Measurements from ENCODE around the gene ITPR1. TPM values are rescaled to one million over a fixed set of nuclear protein-coding genes. Genes with fewer than 3 reads are reported as not detected.
A peak's percentile ranks its signal among the peaks of the same experiment; 100 is the strongest.

The ITPR1 gene
- total RNA-seq, 1 experiment from 2014 or later, result 5.8 TPM

DNA sequence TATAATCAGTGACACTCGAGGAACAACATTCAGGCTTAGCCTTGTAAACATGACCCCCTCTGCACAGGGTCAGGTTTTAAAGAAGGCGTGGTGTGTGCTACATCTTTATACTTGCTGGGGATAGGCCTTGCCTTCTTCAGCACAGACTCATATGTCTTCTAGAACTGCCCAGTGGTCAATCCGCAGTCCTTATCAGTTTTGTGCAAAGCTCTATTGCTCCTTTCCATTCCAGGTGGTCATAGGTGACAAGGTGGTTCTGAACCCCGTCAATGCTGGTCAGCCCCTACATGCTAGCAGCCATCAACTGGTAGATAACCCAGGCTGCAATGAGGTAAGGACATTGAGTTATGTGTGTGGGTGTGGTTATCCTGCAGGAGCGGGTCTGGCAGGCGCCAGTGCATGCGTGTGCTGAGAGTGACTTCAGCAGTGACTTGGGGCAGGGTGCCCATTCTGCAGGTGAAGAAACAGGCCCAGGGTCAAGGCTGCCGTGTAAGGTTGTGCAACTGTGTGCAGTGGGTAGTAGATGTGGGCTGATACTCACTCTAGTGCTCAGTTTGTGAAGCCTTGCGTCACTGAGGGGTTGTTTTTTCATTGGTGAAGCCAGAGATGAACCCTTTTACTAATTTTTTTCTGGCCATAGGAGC, 150.9 kb downstream of the ITPR1 start:
- no peak for DNase-seq (ENCODE audit: low spot score)

DNA sequence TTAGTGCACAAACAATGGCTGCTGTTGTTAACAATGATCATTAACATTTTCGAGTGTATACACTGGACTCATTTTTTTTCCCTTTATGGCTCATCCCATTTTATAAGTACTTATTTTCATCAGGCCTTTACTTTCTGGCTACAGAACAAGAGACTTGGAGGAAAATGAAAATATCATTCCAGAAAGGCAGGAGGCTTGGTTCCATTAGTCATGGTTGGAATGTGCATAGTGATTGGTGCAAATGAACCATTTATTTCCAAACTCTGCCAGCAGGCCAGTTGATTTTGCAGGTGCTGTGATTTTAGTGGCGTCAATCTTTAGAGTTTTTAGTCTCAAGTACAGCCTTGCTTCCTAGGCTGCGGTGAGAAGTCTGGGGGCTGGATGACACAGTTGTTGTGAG, 151.8 kb downstream of the ITPR1 start:
- no peak for DNase-seq (ENCODE audit: low spot score)

DNA sequence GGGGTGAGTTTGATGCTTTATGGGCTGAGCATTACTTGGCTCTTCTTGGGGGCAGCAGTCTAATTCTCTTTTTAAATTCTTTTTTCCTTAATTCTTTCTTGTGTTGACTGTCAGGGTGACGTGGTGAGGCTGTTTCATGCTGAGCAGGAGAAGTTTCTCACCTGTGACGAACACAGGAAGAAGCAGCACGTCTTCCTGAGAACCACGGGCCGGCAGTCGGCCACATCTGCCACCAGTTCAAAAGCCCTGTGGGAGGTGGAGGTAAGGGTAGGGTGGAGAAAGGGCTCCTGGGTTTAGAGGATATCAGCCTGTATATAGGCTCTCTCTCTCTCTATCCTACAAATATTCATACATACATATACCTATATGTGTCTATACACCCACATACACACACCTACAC, 152.3 kb downstream of the ITPR1 start:
- no peak for DNase-seq (ENCODE audit: low spot score)

DNA sequence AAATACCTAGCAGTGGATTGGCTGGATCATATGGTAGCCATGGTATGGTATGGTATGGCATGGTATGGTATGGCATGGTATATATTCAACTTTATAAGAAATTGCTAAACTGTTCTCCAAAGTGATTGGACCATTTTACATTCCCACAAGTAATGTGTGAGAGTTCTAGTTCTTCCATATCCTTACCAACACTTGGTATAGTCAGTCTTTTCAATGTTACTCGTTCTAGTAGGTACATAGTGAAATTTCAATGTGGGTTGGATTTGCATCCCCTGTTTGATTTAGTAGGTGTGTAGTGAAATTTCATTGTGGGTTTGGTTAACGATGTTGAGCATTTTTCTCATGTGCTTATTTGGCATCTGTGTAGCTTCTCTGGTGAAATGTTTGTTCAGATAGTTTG, 154.3 kb downstream of the ITPR1 start:
- no peak for DNase-seq (ENCODE audit: low spot score)

DNA sequence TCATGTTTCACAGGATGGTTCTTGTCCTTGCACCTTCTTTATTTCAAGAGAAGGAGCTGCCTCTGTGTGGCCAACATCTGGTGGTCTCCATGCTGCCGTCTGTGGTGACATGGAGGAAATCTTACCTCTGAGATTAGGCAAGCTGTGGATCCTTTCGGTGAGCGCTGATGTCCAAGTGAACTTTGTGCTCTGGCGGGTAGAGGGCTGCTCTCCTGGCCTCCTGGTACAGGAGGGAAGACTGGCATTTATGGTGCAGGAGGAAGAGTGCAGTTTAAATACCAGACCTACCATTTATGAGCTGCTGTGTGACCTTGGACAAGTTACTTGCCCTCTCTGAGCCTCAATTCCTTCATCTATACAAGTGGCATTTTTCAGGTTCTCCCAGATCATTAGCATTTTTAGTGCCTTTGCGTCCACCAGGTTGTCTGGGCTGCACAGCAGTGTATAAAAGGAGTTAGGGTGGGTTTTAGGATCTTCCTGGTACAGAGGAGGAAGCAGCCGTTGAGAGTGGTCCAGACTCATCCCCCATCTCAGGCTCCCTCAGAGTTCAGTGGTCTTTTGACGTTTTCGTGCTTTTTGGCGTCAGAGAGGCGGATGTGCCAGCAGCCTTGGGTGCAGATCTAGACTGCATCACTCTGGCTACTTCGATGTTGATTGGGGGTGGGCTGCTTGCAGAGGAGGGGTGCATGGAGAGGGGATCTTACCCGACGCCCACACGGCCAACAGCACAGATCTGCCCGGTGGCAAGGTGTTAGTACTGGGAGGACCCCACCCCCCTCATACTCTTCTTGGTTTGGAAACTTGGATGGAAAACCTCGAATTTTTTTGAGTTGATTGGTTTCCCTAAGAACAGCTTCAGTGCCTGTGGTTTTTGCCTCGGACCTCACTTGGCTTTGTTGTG, 162.2 kb downstream of the ITPR1 start:
- no peak for DNase-seq (ENCODE audit: low spot score)

DNA sequence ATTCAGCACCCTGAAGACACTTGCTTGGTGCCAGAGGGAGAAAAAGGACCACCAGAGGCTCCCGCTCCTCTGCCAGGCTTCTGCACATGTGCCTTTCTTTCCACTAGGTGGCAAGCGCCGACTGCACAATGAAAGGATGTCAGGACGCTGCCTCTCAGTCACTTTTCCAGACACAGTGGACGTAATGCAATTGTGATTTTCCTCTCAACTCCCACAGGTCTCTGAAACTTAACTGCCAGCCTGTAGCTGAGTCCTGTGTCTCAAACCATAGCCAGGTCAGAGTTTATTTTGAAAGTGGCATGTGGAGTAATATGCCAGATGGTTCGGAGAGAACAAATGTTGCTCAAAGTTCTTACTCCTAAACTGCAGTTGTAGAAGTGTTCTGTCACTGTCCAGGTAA, 162.9 kb downstream of the ITPR1 start:
- peak; percentile 60 for DNase-seq (ENCODE audit: low spot score)

DNA sequence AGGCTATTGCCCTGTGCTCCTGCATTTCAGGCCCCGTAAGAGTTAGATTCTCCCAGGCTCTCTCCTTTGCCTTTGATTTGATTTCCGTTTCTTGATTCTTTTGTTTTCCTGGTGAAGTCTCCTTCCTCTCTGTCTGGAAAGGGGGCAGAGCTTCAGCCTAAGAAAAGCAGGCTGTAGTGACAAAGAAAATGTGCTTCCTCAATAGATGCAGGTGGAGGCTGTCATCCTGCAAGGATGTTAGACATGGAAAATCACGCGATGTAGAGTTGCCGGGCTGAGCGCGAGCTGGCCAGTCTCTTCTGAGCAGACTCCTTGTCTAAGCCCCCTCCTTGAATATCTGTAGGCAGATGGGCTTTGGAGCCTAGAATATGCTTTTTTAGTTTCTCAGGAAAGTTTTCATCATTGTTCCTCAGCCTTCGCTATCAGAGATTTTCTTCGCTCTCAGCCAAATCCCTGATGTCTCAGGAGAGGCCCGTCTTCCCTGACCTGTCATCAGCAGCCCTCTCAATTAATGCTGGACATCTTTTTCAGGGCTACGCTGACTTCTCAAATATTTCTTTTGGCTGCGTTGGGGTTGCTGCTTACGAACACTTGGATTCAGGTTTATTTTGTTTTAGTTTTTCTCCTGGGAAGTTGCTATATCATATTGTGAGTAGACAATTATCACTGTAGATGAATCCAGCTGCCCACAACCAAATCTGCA, 163.6 kb downstream of the ITPR1 start:
- no peak for DNase-seq (ENCODE audit: low spot score)

DNA sequence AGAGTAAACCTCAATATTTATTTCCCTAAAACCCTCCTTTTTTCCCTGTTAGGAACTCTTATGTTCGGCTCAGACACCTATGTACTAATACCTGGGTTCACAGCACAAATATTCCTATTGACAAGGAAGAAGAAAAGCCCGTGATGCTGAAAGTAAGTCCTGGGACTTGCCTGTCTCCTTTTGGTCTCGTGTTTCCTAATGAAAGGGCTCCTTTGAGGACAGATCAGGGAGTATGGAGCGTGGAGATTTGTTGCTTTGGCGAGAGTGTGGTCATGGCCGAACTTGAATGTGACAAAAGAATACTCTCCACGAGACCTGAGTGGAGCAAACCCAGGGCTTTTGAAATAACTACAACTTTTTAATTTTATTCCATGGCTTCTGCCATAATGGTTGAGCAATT, 167.8 kb downstream of the ITPR1 start:
- no peak for DNase-seq (ENCODE audit: low spot score)

DNA sequence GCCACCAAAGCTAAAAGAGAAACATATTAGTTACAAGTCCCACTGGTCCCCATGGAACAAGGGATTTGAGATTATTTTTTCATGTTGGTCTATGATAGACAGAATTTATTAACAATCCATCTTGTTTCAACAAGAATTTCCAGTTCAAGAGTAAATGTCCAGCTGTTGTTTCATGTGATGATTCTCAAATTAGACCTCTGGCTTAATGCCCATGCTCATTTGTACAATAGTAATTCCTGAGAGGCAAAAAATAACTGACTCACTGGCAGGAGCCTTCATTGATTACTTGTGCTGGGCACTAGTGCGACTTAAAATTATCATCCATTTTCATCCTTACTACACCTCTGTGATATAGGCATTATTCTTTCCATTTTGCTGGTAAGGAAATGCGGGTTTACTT, 171.3 kb downstream of the ITPR1 start:
- no peak for DNase-seq (ENCODE audit: low spot score)

DNA sequence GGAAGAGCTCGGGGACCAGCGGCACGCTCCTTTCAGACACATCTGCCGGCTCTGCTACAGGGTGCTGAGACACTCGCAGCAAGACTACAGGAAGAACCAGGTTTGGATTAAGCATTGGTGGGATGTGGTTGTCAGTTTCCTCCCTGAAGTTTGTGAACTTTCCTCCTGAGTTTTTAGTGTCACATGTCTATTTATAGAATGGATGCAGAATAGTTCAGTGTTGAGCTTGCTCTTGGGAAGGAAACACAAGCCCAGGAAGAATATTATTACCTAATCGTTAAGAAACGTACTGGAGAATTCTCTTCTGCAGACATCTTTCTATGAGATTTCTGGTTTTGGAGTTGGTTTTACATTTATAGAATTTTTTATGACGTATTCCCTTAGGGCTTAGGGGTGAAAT, 172.0 kb downstream of the ITPR1 start:
- DNase-seq (ENCODE audit: low spot score), result no peak

DNA sequence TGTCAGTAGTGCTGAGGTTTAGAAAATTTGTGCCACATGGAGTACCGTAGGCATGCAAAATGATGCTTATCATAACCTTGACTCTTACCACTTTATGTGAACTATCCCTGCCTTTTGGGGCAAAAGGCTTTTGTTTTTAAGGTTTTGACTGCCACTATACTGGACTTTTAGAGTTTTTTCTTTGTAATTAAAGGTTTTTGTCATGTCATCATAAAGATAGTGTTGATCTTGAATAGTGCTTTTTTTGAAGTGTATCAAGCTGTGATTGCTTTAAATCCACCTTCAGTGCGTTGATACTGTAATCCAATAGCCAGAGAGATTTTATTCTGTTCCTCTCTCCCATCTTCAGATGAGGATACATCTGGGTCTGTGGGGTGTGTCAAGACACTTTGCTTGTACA, 172.9 kb downstream of the ITPR1 start:
- no peak for DNase-seq (ENCODE audit: low spot score)

DNA sequence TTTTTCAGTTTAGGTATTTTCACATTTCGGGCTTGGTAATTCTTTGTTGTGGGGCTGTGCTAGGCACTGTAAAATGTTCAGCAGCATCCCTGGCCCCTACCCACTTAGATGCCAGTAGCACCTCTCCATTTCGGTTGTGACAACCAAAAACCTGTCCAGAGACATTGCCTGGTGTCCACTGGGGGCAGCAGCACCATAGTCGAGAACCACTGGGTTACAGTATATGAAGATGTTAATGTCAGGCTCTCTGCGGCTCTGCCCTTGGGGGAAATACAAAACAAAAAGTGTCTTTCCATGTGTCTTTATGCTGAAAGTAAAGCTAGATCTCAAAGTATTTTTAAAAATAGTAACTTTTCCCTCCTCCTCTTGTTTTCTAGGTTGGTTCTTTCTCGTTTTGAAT, 177.2 kb downstream of the ITPR1 start:
- DNase-seq (ENCODE audit: low spot score), result no peak

DNA sequence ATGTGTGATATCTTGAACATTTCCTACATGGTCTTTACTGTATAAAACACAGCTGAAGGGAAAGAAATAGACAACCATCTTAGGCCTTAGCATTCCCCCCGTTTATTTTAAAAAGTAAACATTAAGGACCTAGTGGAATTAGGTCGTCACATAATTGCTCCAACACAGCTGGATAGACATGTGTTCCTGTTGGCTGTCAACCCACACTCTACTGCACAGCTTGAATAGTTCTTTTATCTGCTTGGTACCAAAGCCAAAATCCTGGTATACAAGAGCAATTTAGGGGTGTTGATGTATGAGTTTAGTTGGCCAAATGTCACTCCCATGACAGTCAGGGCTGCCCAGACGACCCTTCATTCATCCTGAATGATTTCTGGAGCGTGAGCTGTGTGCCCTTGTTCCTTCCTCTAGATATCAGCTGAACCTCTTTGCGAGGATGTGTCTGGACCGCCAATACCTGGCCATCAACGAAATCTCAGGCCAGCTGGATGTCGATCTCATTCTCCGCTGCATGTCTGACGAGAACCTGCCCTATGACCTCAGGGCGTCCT, 179.7 kb downstream of the ITPR1 start:
- no peak for DNase-seq (ENCODE audit: low spot score)

DNA sequence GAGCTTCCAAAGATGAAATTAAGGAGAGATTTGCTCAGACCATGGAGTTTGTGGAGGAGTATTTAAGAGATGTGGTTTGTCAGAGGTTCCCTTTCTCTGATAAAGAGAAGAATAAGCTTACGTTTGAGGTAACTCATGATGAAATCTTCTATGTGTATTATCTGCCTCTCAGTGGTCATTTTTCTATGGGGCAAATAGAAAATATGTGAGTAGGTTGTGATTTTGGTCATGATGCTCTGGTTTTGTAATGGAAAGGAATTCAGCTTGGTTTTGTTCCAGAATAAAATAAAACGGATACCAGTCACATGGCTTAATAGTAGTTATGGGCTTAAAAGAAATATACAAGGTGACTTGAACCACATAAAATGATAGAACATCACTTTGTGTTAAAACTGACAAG, 181.1 kb downstream of the ITPR1 start:
- DNase-seq (ENCODE audit: low spot score), result no peak

DNA sequence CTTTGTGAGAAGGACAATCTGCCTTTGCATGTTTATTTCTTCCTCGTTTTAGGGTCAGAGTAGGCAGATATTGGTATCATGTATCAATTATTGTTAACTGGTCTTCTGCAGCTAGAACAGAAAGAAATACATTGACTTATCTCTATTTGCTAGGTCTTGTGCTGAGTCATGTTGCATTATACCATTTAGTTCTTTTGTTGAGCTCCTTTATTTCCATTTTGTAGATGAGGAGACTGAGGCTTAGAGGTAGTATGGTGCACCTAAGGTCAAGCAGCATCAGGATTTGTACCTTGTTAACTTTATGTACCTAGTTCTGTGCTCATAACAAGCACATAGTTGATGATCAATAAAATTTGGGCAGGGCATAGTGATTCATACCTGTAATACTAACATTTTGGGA, 182.6 kb downstream of the ITPR1 start:
- no peak for DNase-seq (ENCODE audit: low spot score)

DNA sequence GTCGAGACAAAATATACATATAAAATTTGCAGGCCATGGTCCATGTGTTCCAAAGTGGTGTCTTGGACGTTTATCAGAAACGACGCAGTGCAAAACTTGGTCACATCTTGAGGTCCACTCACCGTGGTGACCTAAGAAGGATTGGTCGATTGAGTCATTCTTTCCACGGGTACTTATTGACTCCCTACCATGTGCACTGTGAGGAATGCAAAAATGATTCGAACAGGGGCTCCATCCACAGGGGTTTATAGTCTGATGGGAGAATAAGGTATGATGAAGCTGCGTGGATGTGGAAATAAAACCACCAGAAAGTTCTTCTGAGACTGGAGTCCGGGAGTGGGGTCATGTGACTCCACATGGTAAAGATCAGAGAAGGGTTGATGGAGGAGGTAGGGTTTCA, 185.2 kb downstream of the ITPR1 start:
- DNase-seq (ENCODE audit: low spot score), result no peak

DNA sequence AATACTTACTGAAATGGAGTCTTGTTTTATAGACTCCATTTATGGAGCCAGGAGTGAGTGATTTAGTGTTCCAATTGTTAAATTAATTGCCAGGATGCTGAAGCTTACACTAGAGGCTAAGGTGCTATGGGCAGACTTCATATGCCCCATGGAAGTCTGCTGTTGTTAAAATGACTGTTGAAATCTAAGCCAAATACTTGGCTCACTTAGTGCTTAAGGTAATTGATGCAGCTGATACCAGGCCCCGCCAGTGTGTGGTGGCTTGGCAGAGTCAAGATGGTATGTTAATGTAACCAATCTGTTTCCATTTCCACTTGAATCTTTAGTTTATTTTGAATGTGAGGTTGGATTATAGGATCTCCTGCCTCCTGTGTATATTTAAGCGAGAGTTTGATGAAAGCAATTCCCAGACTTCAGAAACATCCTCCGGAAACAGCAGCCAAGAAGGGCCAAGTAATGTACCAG, 187.1 kb downstream of the ITPR1 start:
- DNase-seq (ENCODE audit: low spot score), result peak; percentile 83

DNA sequence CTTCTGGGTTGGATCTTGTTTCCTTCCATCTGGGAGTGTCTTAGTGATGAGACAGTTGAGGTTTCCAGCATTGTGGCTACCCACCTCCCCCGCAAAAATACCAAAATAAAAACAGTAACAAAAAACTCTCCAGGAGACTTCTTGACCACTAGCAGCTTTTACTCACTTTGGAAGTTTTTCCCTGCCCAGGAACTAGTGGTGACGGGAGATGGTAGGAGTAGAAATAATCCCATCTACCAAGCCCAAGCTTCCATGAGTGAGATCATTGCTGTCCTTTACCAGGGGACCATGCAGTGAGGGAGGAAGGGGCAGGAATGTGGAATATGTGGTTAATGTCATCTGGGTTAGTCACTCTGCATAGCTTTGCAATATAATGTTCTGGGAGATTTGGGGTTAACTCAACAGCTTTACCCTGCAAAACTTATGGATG, 187.7 kb downstream of the ITPR1 start:
- peak; percentile 19 for DNase-seq (ENCODE audit: low spot score)

DNA sequence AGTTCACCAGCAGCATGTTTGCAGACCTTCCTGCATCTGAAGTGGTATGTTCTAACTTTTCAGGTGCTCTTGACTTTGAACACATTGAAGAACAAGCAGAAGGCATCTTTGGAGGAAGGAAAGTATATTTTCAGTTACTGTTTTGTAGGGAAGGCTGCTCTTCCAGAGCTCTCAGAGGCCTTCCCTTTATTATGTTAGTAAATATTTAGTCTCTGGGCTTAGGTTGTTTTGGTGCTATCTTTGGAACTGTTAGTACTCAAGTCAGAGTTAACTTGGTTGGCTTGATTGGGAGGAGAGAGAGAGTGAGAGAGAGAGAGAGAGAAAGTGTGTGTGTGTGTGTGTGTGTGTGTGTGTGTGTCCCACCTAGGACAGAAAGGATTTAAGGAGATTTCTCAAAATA, 188.2 kb downstream of the ITPR1 start:
- no peak for DNase-seq (ENCODE audit: low spot score)

DNA sequence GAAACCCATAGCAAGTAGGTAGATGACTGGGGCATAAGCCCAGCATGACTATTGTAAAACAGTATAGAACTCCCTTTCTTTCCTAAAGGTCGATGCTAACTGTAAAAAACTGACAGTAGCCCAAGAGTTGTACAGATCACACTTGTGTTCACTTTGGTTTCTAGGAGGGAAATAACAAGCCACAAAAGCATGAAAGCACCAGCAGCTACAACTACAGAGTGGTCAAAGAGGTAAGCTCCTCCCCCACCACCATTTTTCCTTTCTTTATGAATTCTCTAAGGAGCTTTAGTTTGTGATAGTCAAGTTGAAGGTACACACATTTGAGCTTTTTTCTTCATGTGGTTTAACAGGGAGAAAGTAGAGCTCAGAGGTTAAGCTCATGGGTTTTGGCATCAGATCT, 191.0 kb downstream of the ITPR1 start:
- no peak for DNase-seq (ENCODE audit: low spot score)

DNA sequence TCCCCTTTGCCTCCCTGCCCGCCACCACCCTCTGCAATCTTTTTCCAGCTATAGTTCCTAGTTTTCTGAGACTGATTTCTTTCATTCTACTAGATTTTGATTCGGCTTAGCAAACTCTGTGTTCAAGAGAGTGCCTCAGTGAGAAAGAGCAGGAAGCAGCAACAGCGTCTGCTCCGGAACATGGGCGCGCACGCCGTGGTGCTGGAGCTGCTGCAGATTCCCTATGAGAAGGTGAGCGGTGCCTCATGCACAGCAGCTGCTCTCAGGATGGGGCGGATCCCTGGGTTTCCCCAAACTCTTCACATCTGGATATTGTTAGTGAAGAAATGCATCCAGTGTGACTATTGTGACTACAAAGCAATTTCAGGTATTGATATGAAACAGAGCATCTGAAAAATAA, 191.8 kb downstream of the ITPR1 start:
- no peak for DNase-seq (ENCODE audit: low spot score)

DNA sequence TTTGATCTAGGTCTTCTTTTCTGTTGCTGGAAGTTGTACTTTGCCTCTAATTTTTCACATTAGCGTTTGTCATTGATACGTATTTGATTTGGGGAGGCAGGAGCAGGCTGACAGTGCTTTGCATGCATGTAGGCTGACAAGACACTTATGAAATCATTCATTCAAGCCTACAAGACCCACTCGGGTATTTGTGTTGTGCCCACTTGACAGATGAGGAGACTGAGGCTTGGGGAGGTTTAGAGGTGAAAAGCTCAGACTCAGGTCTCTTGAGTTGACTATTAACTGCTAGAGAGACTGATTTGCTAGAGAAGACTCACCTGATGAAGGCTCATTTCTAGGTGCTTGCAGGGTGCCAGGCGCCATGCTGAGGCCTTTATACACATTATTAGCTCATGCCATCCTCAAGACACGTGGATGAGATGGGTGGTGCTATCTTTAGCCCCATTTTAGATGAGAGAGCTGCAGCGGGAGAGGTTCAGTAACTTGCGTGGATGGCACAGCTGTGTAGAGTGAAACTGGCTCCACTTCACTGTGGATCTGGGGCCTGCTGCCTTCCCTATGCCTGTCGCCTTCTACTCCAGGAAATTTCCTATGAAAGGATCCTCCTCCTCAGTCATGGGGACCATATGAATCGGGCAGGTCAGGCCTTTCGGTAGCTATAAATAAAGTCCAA, 192.7 kb downstream of the ITPR1 start:
- no peak for DNase-seq (ENCODE audit: low spot score)
